K562 (cell line): Measurements from ENCODE around the gene ROR2. TPM values are rescaled to one million over a fixed set of nuclear protein-coding genes. Genes with fewer than 3 reads are reported as not detected.

ENCODE experiments used
- ARID1B ChIP-seq: fragments of 450-650 bp; IDR thresholded peaks from 2 replicates; pipeline ENCODE4 v1.6.1; 2016; ENCODE audit warnings: antibody characterized with exemption, mild to moderate bottlenecking, inconsistent platforms
- FOXK1 ChIP-seq: sonication (generic); formaldehyde crosslinking; IDR thresholded peaks from 2 replicates; pipeline ENCODE4 v1.8.0; 2022; ENCODE audit warnings: missing genetic modification reagents, mild to moderate bottlenecking, borderline replicate concordance
- GATA2 ChIP-seq: sonication (generic); formaldehyde crosslinking; IDR thresholded peaks from 2 replicates; pipeline ENCODE4 v1.4.0; 2020; ENCODE audit warnings: mild to moderate bottlenecking, missing genetic modification reagents
- HCFC1 ChIP-seq: IDR thresholded peaks from 2 replicates; pipeline ENCODE4 v1.6.1; 2012; ENCODE audit warnings: low read depth, low read length, improper control_type of control experiment
- IFI16 ChIP-seq: fragments of 250-450 bp; sonication (Bioruptor Pico); IDR thresholded peaks from 2 replicates; pipeline ENCODE4 v2.1.2; 2022; ENCODE audit warnings: mild to moderate bottlenecking, inconsistent platforms
- IRF9 ChIP-seq: fragments of 450-650 bp; IDR thresholded peaks from 2 replicates; pipeline ENCODE4 v1.6.1; 2016; ENCODE audit warnings: missing biosample characterization, missing genetic modification characterization
- JUNB ChIP-seq: fragments of 450-650 bp; formaldehyde crosslinking; conservative IDR thresholded peaks from 2 replicates; pipeline ENCODE4 v1.4.0; 2020; ENCODE audit warnings: mild to moderate bottlenecking
- KAT7 ChIP-seq: sonication (generic); formaldehyde crosslinking; IDR thresholded peaks from 2 replicates; pipeline ENCODE4 v1.8.0; 2022; ENCODE audit warnings: missing genetic modification reagents, mild to moderate bottlenecking, borderline replicate concordance
- MTA1 ChIP-seq: fragments of 450-650 bp; IDR thresholded peaks from 2 replicates; pipeline ENCODE4 v1.6.1; 2017; ENCODE audit warnings: borderline replicate concordance
- PBX2 ChIP-seq, 2 experiments: IDR thresholded peaks in 1 of 2; conservative IDR thresholded peaks in 1 of 2; 2 replicates each; pipeline ENCODE4 v1.6.1; 2016; ENCODE audit warnings: low read depth in 2 of 2, mild to moderate bottlenecking in 1 of 2, missing compliant biosample characterization in 1 of 2, missing genetic modification characterization in 1 of 2, moderate library complexity in 1 of 2
- PHF20 ChIP-seq: fragments of 450-650 bp; IDR thresholded peaks from 2 replicates; pipeline ENCODE4 v1.6.1; 2018; ENCODE audit not compliant: partially characterized antibody
- RFX1 ChIP-seq: fragments of 450-650 bp; IDR thresholded peaks from 2 replicates; pipeline ENCODE4 v1.6.1; 2016; ENCODE audit warnings: mild to moderate bottlenecking, moderate library complexity
- ZNF778 ChIP-seq: fragments of 450-650 bp; formaldehyde crosslinking; IDR thresholded peaks from 2 replicates; pipeline ENCODE4 v1.4.0; 2020; ENCODE audit warnings: mild to moderate bottlenecking, moderate library complexity
- ZNF79 ChIP-seq: fragments of 250-450 bp; sonication (Bioruptor Pico); IDR thresholded peaks from 2 replicates; pipeline ENCODE4 v1.4.0; 2020; ENCODE audit warnings: low read depth, mild to moderate bottlenecking, moderate library complexity
- polyA plus RNA-seq, 8 experiments: library from polyadenylated mRNA; depleted of rRNA in 4 of 8; stranded (reverse) in 5 of 8; unstranded in 3 of 8; fragments of >200 nt; fragmentation: Nextera tagmentation in 2 of 8; fragmentation: Illumina TruSeq in 1 of 8; extraction: Ambion mirVana in 2 of 8; extraction: Trizol in 1 of 8; gene quantifications; 2 replicates each; pipeline versions ENCODE4 v1.2.1 to v1.2.3, GENCODE V29; 2011 to 2014; ENCODE audit warnings: inconsistent platforms in 1 of 8, missing spikeins in 1 of 8
- total RNA-seq, 7 experiments: library from RNA; depleted of rRNA in 6 of 7; stranded (reverse); fragments of >200 nt in 6 of 7; fragmentation: Illumina TruSeq in 2 of 7; extraction: Trizol in 2 of 7; gene quantifications; 2 replicates each; pipeline versions ENCODE4 v1.2.1 to v1.2.3, GENCODE V29; 2011 to 2021; ENCODE audit warnings: low replicate concordance in 1 of 7
- TF ChIP-seq, protein P1 (sequence below): fragments of 250-450 bp; sonication (Bioruptor Pico); IDR thresholded peaks from 2 replicates; pipeline ENCODE4 v1.8.0; 2022; ENCODE audit warnings: moderate library complexity, mild to moderate bottlenecking, inconsistent platforms

The ROR2 gene
- total and polyA plus RNA-seq, 9 of the 15 experiments (the other 6 are each of a cell fraction or from before 2014, with no cell fraction given): 5.6 to 33.8 (median 15.3) TPM

DNA sequence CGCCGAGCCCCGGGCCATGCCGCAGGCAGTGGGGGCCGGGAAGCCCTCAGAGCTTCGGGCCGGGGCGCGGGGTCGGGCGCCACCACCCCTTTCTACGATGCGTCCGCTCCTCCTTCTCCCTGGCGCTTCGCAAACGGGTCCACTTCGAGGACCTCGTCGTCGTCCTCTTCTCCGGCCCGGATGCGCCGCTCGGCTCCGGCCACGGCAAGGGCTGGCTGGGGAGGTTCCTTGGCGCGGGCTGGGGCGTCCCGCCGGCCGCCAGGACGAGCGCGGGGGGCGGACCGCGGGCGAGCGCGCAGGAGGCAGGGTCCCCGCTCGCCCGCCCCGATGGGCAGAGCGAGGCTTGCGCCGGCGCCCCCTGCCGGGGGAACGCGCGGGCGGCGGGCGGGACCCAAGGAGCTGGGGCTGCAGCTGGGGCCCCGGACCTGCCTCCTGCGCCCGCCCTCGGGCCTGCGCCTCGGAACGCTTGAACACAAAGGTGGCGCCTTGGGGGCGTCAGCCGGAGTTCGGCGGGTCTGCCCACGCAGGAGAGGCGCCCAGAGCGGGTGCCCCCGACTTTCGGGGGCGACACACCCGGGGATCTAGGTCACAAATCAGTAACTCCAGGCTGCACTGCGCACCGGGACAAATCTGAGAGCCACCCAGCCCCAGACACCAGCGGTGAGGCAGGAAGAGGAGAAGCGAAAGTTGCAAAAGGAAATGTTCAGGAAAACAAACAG, at the start of gene ROR2 (continued):
- no peak for TF ChIP-seq IRF9 (tag)
- no peak for TF ChIP-seq GATA2 (CRISPR knock-in tag)
- TF ChIP-seq PHF20: no peak
- TF ChIP-seq HCFC1: no peak
- TF ChIP-seq ZNF79 (CRISPR knock-in tag): no peak
- TF ChIP-seq JUNB (CRISPR knock-in tag): no peak
- TF ChIP-seq, protein P1, sequence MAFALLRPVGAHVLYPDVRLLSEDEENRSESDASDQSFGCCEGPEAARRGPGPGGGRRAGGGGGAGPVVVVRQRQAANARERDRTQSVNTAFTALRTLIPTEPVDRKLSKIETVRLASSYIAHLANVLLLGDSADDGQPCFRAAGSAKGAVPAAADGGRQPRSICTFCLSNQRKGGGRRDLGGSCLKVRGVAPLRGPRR (CRISPR knock-in tag): no peak
- TF ChIP-seq KAT7 (CRISPR knock-in tag): no peak
- no peak for TF ChIP-seq ZNF778 (CRISPR knock-in tag)
- TF ChIP-seq FOXK1 (CRISPR knock-in tag): no peak
- TF ChIP-seq ARID1B: no peak
- TF ChIP-seq RFX1: no peak
- no peak for TF ChIP-seq MTA1
- TF ChIP-seq IFI16 (CRISPR knock-in tag): no peak
- no peak for TF ChIP-seq PBX2 (CRISPR knock-in tag; IDR thresholded peaks at IDR 0.05; ENCODE audit: low read depth)
- TF ChIP-seq PBX2 (tag; conservative IDR thresholded peaks at IDR 0.05; ENCODE audit: low read depth): no peak
